ENCODE data around the gene SCN4B. TPM values are rescaled to one million over a fixed set of nuclear protein-coding genes. Genes with fewer than 3 reads are reported as not detected.

SCN4B gene
- total and polyA plus RNA-seq, 2 of the 4 experiments (the other 2 are of a cell fraction) = 0.18 to 0.44 TPM

- no peaks in the 10 kb centered on the region for H3K4me1 ChIP-seq (ENCODE audit: control insufficient read depth, insufficient read depth, low read length)
- no peak overlapping the region for H3K23ac ChIP-seq (ENCODE audit: low read depth, low read length)
- no peak overlapping the region for H3K18ac ChIP-seq (ENCODE audit: low read depth, low read length)
- ChIA-PET CTCF (interaction anchor here (0.6 to 1.5 kb wide), 17 partner anchors 15 to 1742 kb away, joined by 3 to 11 read pairs (median 4); partner anchors contain the start of genes CD3D and SCN2B), POLR2A (ENCODE audit: unreplicated experiment) (no interaction called here)
- no peak for ATAC-seq (ENCODE audit: low read depth)
- H2AK9ac ChIP-seq (replicated peaks; ENCODE audit: low read depth, low read length, poor library complexity) = no peak overlapping the region
- no peak overlapping the region for H2AFZ ChIP-seq (replicated peaks; ENCODE audit: low read length, poor library complexity)
- H3K4me3 ChIP-seq (ENCODE audit: insufficient read depth, low read depth, low read length) = no peak overlapping the region
- no peak overlapping the region for H3K14ac ChIP-seq (replicated peaks; ENCODE audit: low read depth, low read length)
- H3K4me2 ChIP-seq (ENCODE audit: low read depth, low read length) = no peak overlapping the region
- H3K9me1 ChIP-seq (ENCODE audit: insufficient read depth, low read length) = no peaks in the 10 kb centered on the region
- H2AK5ac ChIP-seq (ENCODE audit: low read depth, low read length) = no peak overlapping the region
- 57% methylated on average over 3 of the region's 6 CpGs; no CpG with 5 or more reads in 1 of the 2 experiments for WGBS, 2 experiments (ENCODE audit: extremely low coverage in 2 of 2, insufficient read length in 1 of 2)
- H4K5ac ChIP-seq (ENCODE audit: low read depth, low read length) = no peak overlapping the region
- H2BK20ac ChIP-seq (ENCODE audit: low read depth, low read length) = no peak overlapping the region
- no peak overlapping the region for H3K9ac ChIP-seq (ENCODE audit: low read depth, low read length)
- H2BK120ac ChIP-seq (ENCODE audit: low read depth, low read length) = no peak overlapping the region
- intact Hi-C loops (cut with micrococcal nuclease) (loop anchor here (5.0 kb wide), 1 partner anchor 368 kb away; the partner anchor contains the start of gene IFT46), in situ Hi-C loops (cut with MboI; ENCODE audit: low sequenced_read_pairs) (loop anchor here (5.0 kb wide), 1 partner anchor 148 kb away; no protein-coding TSS in a partner anchor), dilution Hi-C loops (cut with HindIII; ENCODE audit: low sequenced_read_pairs, unreplicated experiment) (no loop called here)
- H3K79me1 ChIP-seq (ENCODE audit: low read depth in 1 of 2, low read length in 2 of 2) = no peaks in the 10 kb centered on the region
- H4K20me1 ChIP-seq (ENCODE audit: insufficient read depth, low read length) = no peaks in the 10 kb centered on the region
- TF ChIP-seq NFE2L2 (IDR thresholded peaks at IDR 0.05; ENCODE audit: low read depth, low read length) (no peak), CEBPB (IDR thresholded peaks at IDR 0.05; ENCODE audit: low read depth, low read length) (no peak), MXI1 (IDR thresholded peaks at IDR 0.05; ENCODE audit: borderline replicate concordance, low read depth, low read length) (no peak), RCOR1 (IDR thresholded peaks at IDR 0.05; ENCODE audit: insufficient replicate concordance, low read length) (no peak), CHD1 (IDR thresholded peaks at IDR 0.05; ENCODE audit: low read depth, low read length) (no peak), USF2 (IDR thresholded peaks at IDR 0.05; ENCODE audit: low read depth, low read length) (no peak), ELK1 (IDR thresholded peaks at IDR 0.05; ENCODE audit: borderline replicate concordance, low read depth, low read length) (no peak), SMC3 (IDR thresholded peaks at IDR 0.05; ENCODE audit: low read depth, low read length) (no peak), RFX5 (IDR thresholded peaks at IDR 0.05; ENCODE audit: low read depth, low read length) (no peak), MAFK (IDR thresholded peaks at IDR 0.05; ENCODE audit: low read depth, low read length) (no peak), POLR2A (IDR thresholded peaks at IDR 0.05; ENCODE audit: low read depth, low read length) (no peak), MAZ (IDR thresholded peaks at IDR 0.05; ENCODE audit: borderline replicate concordance, low read depth, low read length) (no peak)
- no peaks in the 10 kb centered on the region for H3K36me3 ChIP-seq (ENCODE audit: control insufficient read depth, insufficient read depth, low read length)
- no peak overlapping the region for H3K4ac ChIP-seq (ENCODE audit: low read depth, low read length)
- H4K8ac ChIP-seq (ENCODE audit: low read depth in 2 of 2, low read length in 2 of 2) = no peak overlapping the region
- no peak for DNase-seq
- no peaks in the 10 kb centered on the region for H3K9me3 ChIP-seq (ENCODE audit: control insufficient read depth, insufficient read depth, low read length)
- no TSS peak for BruUV-seq (replicated peaks)
- no peak overlapping the region for H3K56ac ChIP-seq (ENCODE audit: extremely low read depth, insufficient read depth, low read length)
- peaks cover 6% of the 10 kb centered on the region for H3K27me3 ChIP-seq (ENCODE audit: control insufficient read depth, insufficient read depth, low read length)
- H2BK15ac ChIP-seq (ENCODE audit: low read depth, low read length) = no peak overlapping the region
- H2BK5ac ChIP-seq (ENCODE audit: low read depth, low read length, poor library complexity, severe bottlenecking) = no peak overlapping the region
- no peak overlapping the region for H4K91ac ChIP-seq (ENCODE audit: insufficient read depth, low read depth, low read length)
- no peak overlapping the region for H3K27ac ChIP-seq (ENCODE audit: insufficient read depth, low read length)
Measured at GRCh38 chr11:118199135-118199534, 46.5 kb upstream of the SCN4B start.
